Midbrain (tissue), 1 donor: ENCODE data around the gene TEX38.
"Not testable (repeated sequence)": the region's sequence is repeated elsewhere in the genome, so short reads cannot be mapped to it uniquely, and the experiment has no call there.

Experiments
- DNase-seq: peaks from one replicate; lab custom pipeline; 2025; lab: John Stamatoyannopoulos, UW

Gene TEX38

DNA sequence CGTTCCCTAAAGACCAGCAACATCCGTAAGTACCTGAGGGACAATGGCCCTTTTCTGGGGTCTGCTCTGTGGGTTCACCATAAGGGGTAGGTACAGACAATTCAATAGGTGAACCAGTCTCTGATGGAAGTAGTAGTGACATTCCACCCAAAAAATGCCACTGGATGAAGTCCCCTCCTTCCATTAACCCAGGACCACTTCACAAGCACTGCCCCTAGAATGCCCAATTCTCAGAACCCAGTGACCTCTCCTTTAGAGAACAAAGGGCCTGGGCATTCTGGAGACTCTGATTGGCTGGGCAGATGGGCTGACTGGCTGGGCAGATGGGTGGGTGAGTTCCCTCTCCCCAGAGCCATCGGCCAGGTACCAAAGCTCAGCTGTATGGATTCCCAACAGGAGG, at the start of gene TEX38:
Gene TEX38, plus strand, starts transcription at position 301 of the 400 bp plus-strand sequence. Its CDS starts 81 bp downstream, at position 382.
- no peak for DNase-seq

DNA sequence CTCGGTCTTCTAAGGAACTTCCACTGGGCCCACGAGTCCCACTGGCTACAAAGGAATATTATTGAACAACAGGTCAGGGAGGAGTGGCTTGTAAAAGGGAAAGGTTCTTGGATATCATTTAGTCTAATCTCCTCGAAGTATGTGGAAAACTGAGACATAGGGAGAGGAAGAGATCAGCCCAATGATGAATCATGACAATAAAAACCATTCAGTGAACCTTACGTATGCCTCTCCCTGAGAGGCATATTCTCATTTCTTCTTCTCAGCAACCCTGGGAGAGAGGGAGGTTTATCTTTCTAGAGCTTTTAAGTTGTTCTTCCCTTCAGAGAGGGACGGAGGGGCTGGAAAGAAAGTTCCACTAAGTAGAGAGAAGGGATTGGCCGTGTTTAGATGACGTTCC, 49.7 kb upstream of the TEX38 start:
- no peak for DNase-seq

- DNase-seq, result no peak
Observed at GRCh38 chr1:46622344-46622743, 49.3 kb upstream of the TEX38 start.

- no peak for DNase-seq
Observed at GRCh38 chr1:46623743-46624644, 47.7 kb upstream of the TEX38 start.

- no peak for DNase-seq
Observed at GRCh38 chr1:46630719-46631118, 40.9 kb upstream of the TEX38 start.

DNA sequence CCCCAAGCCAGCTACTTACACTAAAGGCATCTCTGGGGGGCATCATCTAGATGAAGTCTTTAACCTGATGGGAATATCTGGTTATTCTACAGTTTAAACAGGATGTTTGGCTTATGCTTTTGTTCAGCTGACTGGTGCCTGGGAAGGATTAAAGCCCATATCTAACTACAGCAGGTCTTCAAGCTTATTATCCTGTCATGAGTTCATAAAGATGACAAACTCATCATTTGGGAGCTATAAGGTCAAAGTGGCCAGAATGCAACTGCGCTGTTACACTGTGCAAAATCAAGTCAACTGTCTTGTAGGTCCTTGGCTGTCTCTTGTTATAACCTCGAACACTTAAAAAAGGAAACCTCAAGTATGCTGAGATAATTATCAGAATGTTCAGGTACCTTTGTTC, 36.4 kb upstream of the TEX38 start:
- no peak for DNase-seq

DNA sequence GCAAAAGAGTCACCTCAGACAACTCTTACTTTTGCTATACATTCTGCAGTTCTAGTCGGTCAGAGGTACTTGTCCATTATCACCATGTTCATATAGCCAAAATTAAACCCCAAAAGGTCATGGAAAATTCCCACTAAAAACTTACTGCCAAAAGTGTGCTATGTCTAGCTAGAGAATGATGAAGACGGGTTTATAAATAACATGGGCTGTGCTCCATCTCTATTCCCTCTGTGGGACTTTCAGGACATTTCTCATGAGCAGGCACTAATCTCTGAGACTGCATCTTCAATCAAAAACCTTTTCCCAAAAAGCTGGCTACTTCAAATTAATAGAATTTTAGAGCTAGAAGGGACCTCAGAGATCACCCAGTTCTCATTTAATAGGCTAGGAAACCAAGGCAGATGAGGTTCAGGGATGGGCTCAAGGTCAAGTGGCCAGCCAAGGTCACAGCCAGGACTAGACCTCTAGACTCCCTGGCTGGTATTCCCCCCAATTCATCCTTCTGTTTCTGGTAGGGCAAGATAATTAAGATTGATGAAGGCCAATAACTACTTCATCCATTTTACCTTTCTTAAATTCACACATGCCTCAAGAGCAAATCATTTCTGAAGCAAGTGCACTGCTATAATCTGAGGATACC, 34.1 kb upstream of the TEX38 start:
- no peak for DNase-seq

GRCh38 chr1:46638921-46639320, 32.7 kb upstream of the TEX38 start:
- no peak for DNase-seq

- no peak for DNase-seq
Observed at GRCh38 chr1:46639547-46639946, 32.1 kb upstream of the TEX38 start.

- no peak for DNase-seq
Observed at GRCh38 chr1:46642115-46642680, 29.5 kb upstream of the TEX38 start.

- DNase-seq, result no peak
Observed at GRCh38 chr1:46643368-46643775, 28.3 kb upstream of the TEX38 start.

DNA sequence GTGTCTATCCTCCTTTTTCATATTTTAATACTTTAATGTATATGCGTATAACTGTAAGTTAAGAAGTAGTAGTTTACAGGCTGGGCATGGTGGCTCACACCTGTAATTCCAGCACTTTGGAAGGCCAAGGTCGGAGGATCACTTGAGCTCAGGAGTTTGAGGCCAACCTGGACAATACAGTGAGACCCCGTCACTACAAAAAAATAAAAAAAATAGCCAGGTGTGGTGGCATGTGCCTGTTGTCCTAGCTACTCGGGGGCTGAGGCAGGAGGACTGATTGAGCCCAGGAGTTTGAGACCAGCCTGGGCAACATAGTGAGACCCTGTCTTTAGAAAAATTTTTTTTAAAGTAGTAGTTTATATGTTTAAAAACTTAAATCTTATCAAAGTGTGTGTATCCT, 25.8 kb upstream of the TEX38 start:
- DNase-seq, result no peak

- DNase-seq, result no peak
Observed at GRCh38 chr1:46646331-46646730, 25.3 kb upstream of the TEX38 start.

GRCh38 chr1:46646844-46647243, 24.8 kb upstream of the TEX38 start:
- DNase-seq, result no peak

DNA sequence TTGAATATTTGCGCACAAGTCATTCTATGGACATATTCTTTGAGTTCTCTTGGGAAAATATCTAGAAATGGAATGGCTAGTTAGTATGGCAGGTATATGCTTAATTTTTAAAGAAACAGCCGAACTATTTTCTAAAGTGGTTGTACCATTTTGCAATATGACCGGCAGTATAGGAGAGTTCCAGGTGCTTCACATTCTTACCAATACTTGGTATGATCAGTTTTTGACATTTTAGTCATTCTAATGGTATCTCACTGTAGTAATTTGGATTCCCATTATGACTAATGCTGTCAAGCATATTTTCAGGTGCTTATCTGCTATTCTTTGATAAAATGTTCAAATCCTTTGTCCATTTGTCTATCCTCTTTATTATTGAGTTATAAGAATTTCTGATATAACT, 24.0 kb upstream of the TEX38 start:
- DNase-seq, result no peak

- DNase-seq, result no peak
Observed at GRCh38 chr1:46649764-46650163, 21.9 kb upstream of the TEX38 start.

DNA sequence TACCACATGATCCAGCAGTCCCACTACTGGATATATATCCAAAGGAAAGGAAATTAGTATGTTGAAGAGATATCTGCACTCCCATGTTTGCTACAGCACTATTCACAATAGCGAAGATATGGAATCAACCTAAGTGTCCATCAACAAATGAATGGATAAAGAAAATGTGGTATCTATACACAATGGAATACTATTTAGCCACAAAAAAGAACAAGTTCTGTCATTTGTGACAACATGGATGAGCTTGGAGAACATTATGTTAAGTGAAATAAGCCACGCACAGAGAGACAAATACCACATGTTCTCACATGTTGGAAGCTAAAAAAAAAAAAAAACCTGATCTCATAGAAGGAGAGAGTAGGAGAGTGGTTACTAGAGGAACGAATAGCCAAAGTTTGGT, 21.2 kb upstream of the TEX38 start:
- DNase-seq, result no peak

GRCh38 chr1:46651152-46651551, 20.5 kb upstream of the TEX38 start:
- DNase-seq, result not testable (repeated sequence)

- DNase-seq, result no peak
Observed at GRCh38 chr1:46652321-46653100, 19.1 kb upstream of the TEX38 start.

GRCh38 chr1:46653405-46653958, 18.2 kb upstream of the TEX38 start:
- no peak for DNase-seq

GRCh38 chr1:46654012-46654411, 17.6 kb upstream of the TEX38 start:
- no peak for DNase-seq

DNA sequence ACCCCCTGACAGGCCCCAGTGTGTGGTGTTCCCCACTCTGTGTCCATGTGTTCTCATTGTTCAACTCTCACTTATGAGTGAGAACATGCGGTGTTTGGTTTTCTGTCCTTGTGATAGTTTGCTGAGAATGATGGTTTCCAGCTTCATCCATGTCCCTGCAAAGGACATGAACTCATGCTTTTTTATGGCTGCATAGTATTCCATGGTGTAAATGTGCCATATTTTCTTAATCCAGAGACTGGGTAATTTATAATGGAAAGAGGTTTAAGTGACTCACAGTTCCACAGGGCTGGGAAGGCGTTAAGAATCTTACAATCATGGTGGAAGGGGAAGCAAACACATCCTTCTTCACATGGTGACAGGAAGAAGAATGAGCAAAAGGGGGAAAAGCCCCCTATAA, 17.0 kb upstream of the TEX38 start:
- not testable (repeated sequence) for DNase-seq
